HepG2 (cell line): ENCODE measurements around the gene ARHGAP26.

Experiments
- CBX5 ChIP-seq: sonication (generic); formaldehyde crosslinking; IDR thresholded peaks from 2 replicates; pipeline ENCODE4 v1.4.0; 2020; ENCODE audit warnings: missing genetic modification reagents, borderline replicate concordance
- HDAC2 ChIP-seq: sonication (generic); formaldehyde crosslinking; IDR thresholded peaks from 2 replicates; pipeline ENCODE4 v1.4.0; 2020; ENCODE audit warnings: missing genetic modification reagents
- POLR2A ChIP-seq, 2 experiments: IDR thresholded peaks; 2 replicates each; pipeline ENCODE4 v1.6.1; 2011; ENCODE audit warnings: low read depth in 2 of 2, low read length in 2 of 2, mild to moderate bottlenecking in 1 of 2, moderate library complexity in 1 of 2; ENCODE audit not compliant: insufficient read depth in 1 of 2
- ZFAT ChIP-seq: sonication (generic); formaldehyde crosslinking; conservative IDR thresholded peaks from 2 replicates; pipeline ENCODE4 v1.8.1; 2023; ENCODE audit warnings: missing genetic modification reagents, inconsistent platforms
- ZFP90 ChIP-seq: sonication (generic); formaldehyde crosslinking; IDR thresholded peaks from 2 replicates; pipeline ENCODE4 v1.8.0; 2022; ENCODE audit warnings: missing genetic modification reagents, mild to moderate bottlenecking, inconsistent platforms, borderline replicate concordance
- ZNF253 ChIP-seq: sonication (generic); formaldehyde crosslinking; IDR thresholded peaks from 2 replicates; pipeline ENCODE4 v1.8.0; 2022; ENCODE audit warnings: mild to moderate bottlenecking, missing genetic modification reagents, borderline replicate concordance
- TF ChIP-seq, protein P1 (sequence below): sonication (generic); formaldehyde crosslinking; IDR thresholded peaks from 2 replicates; pipeline ENCODE4 v1.5.0; 2020; ENCODE audit warnings: mild to moderate bottlenecking, missing genetic modification reagents, moderate library complexity

DNA sequence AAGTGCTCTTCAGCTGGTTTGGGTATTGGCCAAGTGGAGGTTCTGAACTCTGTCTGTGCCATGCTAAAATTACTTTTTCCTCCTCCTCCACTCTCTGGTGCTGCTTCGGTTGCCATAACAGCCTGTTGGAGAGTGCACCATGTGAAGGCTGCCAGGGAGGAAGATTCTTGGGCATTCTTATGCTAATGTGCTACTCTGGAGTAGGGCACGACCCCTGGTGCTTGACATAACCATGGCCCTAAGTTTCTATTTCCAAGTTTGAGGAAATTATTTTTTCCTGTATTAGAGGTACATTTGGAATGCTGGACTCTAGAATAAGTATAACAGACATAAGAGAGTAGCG is 111.6 kb downstream of the ARHGAP26 start:
- TF ChIP-seq, protein P1, sequence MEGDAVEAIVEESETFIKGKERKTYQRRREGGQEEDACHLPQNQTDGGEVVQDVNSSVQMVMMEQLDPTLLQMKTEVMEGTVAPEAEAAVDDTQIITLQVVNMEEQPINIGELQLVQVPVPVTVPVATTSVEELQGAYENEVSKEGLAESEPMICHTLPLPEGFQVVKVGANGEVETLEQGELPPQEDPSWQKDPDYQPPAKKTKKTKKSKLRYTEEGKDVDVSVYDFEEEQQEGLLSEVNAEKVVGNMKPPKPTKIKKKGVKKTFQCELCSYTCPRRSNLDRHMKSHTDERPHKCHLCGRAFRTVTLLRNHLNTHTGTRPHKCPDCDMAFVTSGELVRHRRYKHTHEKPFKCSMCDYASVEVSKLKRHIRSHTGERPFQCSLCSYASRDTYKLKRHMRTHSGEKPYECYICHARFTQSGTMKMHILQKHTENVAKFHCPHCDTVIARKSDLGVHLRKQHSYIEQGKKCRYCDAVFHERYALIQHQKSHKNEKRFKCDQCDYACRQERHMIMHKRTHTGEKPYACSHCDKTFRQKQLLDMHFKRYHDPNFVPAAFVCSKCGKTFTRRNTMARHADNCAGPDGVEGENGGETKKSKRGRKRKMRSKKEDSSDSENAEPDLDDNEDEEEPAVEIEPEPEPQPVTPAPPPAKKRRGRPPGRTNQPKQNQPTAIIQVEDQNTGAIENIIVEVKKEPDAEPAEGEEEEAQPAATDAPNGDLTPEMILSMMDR (CRISPR knock-in tag): no peak
- TF ChIP-seq ZNF253 (CRISPR knock-in tag) (no peak), POLR2A (IDR thresholded peaks at IDR 0.05; ENCODE audit: insufficient read depth in 1 of 2, low read depth in 2 of 2, low read length in 2 of 2) (no peak), ZFAT (CRISPR knock-in tag) (no peak), ZFP90 (CRISPR knock-in tag) (no peak), HDAC2 (CRISPR knock-in tag) (no peak), CBX5 (CRISPR knock-in tag) (no peak)
